Thyroid gland (tissue), 4 donors: ENCODE measurements around the gene ABCA9. TPM values are rescaled to one million over a fixed set of nuclear protein-coding genes. Genes with fewer than 3 reads are reported as not detected.
"Not testable (repeated sequence)": the region's sequence is repeated elsewhere in the genome, so short reads cannot be mapped to it uniquely, and the experiment has no call there.

Experiments
- DNase-seq, 2 donors: peaks; one replicate each; pipeline ENCODE4 v3.0.0-alpha.2; 2019
- H3K27ac ChIP-seq, 3 donors: fragments of 200-600 bp; sonication (generic); 1 replicate in 2 of 3; 2 replicates in 1 of 3; pipeline ENCODE4 v1.5.1; 2016 to 2019; ENCODE audit warnings: mild to moderate bottlenecking in 1 of 3, moderate library complexity in 1 of 3
- H3K27me3 ChIP-seq: fragments of 200-600 bp; sonication (generic); one replicate; pipeline ENCODE4 v1.5.1; 2019
- H3K36me3 ChIP-seq, 2 donors: fragments of 200-600 bp; sonication (generic); one replicate each; pipeline ENCODE4 v1.5.1; 2016 to 2019
- H3K4me1 ChIP-seq, 2 donors: fragments of 200-600 bp; sonication (generic); one replicate each; pipeline ENCODE4 v1.5.1; 2017 to 2019
- H3K4me3 ChIP-seq, 3 donors: fragments of 200-600 bp; sonication (generic); replicated peaks in 1 of 3; 1 replicate in 2 of 3; 2 replicates in 1 of 3; pipeline ENCODE4 v1.5.1; 2016; ENCODE audit warnings: mild to moderate bottlenecking in 1 of 3
- H3K9me3 ChIP-seq: fragments of 200-600 bp; sonication (generic); one replicate; pipeline ENCODE4 v1.5.1; 2017
- CTCF ChIP-seq, 6 experiments: fragments of 200-600 bp in 3 of 6; fragments of 450-650 bp in 3 of 6; sonication (generic) in 3 of 6; IDR thresholded peaks; one replicate each; pipeline ENCODE4 v1.5.1; 2016 to 2019; ENCODE audit warnings: antibody characterized with exemption in 6 of 6, mild to moderate bottlenecking in 2 of 6, inconsistent platforms in 1 of 6, moderate library complexity in 1 of 6
- POLR2A ChIP-seq, 2 donors: fragments of 450-650 bp; IDR thresholded peaks; one replicate each; pipeline ENCODE4 v1.6.1; 2017; ENCODE audit warnings: antibody characterized with exemption in 2 of 2, mild to moderate bottlenecking in 2 of 2, moderate library complexity in 1 of 2
- WGBS, 2 donors: methylation state at CpG; one replicate each; pipeline ENCODE4 v1.1.5; 2017; 5-methylcytosine and 5-hydroxymethylcytosine counted together
- intact Hi-C: fragments of 100-400 bp; cut with DNase I; formaldehyde crosslinking; loops from one replicate; pipeline ENCODE4 v1.15.1; 2023
- total RNA-seq, 4 donors: library from RNA; depleted of rRNA; stranded (reverse); fragments of >200 nt; gene quantifications; one replicate each; pipeline ENCODE4 v1.2.3, GENCODE V29; 2016

Gene ABCA9
- total RNA-seq, 4 donors from 2014 or later, result 11.9 to 40.2 (median 25.4) TPM

- intact Hi-C loops, result no loop called here
- no peak overlapping the region for H3K27ac ChIP-seq
- H3K36me3 ChIP-seq, result no peaks in the 10 kb centered on the region
- no peak overlapping the region for H3K4me3 ChIP-seq
- no peak for TF ChIP-seq POLR2A (IDR thresholded peaks at IDR 0.05)
- no peak for TF ChIP-seq CTCF (IDR thresholded peaks at IDR 0.05)
- WGBS, 2 donors, result 90 to 91% methylated on average over 3 of the region's 3 CpGs
- no peaks in the 10 kb centered on the region for H3K9me3 ChIP-seq
- no peak for DNase-seq
- no peaks in the 10 kb centered on the region for H3K27me3 ChIP-seq
- H3K4me1 ChIP-seq, result no peaks in the 10 kb centered on the region
These were observed 42.6 kb downstream of the ABCA9 start for GRCh38 chr17:69018022-69018615.

- intact Hi-C loops, result no loop called here
These were observed 45.1 kb downstream of the ABCA9 start for GRCh38 chr17:69015631-69016030.

GRCh38 chr17:69012895-69013805 lies 47.6 kb downstream of the ABCA9 start:
- intact Hi-C loops, result no loop called here
- no peak for DNase-seq
- Histone ChIP-seq H3K27me3 (no peaks in the 10 kb centered on the region), H3K36me3 (no peaks in the 10 kb centered on the region), H3K9me3 (no peaks in the 10 kb centered on the region), H3K4me1 (no peaks in the 10 kb centered on the region), H3K4me3 (no peak overlapping the region), H3K27ac (no peak overlapping the region)
- TF ChIP-seq CTCF (IDR thresholded peaks at IDR 0.05) (no peak), POLR2A (IDR thresholded peaks at IDR 0.05) (no peak)
- WGBS, 2 donors, result 91 to 96% methylated on average over 4 of the region's 4 CpGs

More at GRCh38 chr17:69015631-69016030, 45.1 kb downstream of the ABCA9 start:
- Histone ChIP-seq H3K36me3 (no peaks in the 10 kb centered on the region), H3K9me3 (no peaks in the 10 kb centered on the region), H3K27me3 (no peaks in the 10 kb centered on the region), H3K4me3 (no peak overlapping the region), H3K27ac (no peak overlapping the region), H3K4me1 (no peaks in the 10 kb centered on the region)
- 92 to 95% methylated on average over 2 of the region's 2 CpGs for WGBS, 2 donors
- DNase-seq, result no peak
- no peak for TF ChIP-seq POLR2A (IDR thresholded peaks at IDR 0.05)
- TF ChIP-seq CTCF (IDR thresholded peaks at IDR 0.05), result no peak

GRCh38 chr17:69009930-69010329 lies 50.8 kb downstream of the ABCA9 start:
- H3K9me3 ChIP-seq, result no peaks in the 10 kb centered on the region
- no peaks in the 10 kb centered on the region for H3K27me3 ChIP-seq
- H3K4me3 ChIP-seq, result no peak overlapping the region
- H3K4me1 ChIP-seq, result no peaks in the 10 kb centered on the region
- intact Hi-C loops, result no loop called here
- H3K27ac ChIP-seq, result no peak overlapping the region
- no peak for TF ChIP-seq CTCF (IDR thresholded peaks at IDR 0.05)
- H3K36me3 ChIP-seq, result no peaks in the 10 kb centered on the region
- no peak for DNase-seq
- WGBS, 2 donors, result 88 to 90% methylated on average over 3 of the region's 3 CpGs

DNA sequence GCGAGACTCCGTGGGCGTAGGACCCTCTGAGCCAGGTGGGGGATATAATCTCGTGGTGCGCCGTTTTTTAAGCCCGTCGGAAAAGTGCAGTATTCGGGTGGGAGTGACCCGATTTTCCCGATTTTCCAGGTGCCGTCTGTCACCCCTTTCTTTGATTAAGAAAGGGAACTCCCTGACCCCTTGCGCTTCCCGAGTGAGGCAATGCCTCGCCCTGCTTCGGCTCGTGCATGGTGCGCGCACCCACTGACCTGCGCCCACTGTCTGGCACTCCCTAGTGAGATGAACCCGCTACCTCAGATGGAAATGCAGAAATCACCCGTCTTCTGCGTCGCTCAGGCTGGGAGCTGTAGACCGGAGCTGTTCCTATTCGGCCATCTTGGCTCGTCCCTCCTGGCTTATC lies 56.0 kb downstream of the ABCA9 start:
- H3K36me3 ChIP-seq, DNase-seq, H3K27ac ChIP-seq, H3K27me3 ChIP-seq, H3K4me1 ChIP-seq, H3K9me3 ChIP-seq, H3K4me3 ChIP-seq, intact Hi-C loops: not testable (repeated sequence)
- 93 to 95% methylated on average over 24 to 25 of the region's 27 CpGs for WGBS, 2 donors

GRCh38 chr17:68999743-69000142 lies 61.0 kb downstream of the ABCA9 start:
- DNase-seq, H3K4me1 ChIP-seq, H3K4me3 ChIP-seq, H3K27ac ChIP-seq, intact Hi-C loops, H3K36me3 ChIP-seq, H3K9me3 ChIP-seq, H3K27me3 ChIP-seq: not testable (repeated sequence)
- WGBS, 2 donors, result 95 to 96% methylated on average over 3 of the region's 3 CpGs
